ENCODE results near the gene NXF1. TPM values are rescaled to one million over a fixed set of nuclear protein-coding genes. Genes with fewer than 3 reads are reported as not detected.

The NXF1 gene
- total RNA-seq = 10 to 100 TPM; 27.2 to 47.1 (median 46.1) TPM

- Histone ChIP-seq H3K4me1 (peaks cover 24 to 28% of the 10 kb centered on the region in 2 donors), H3K4me3 (peak within 1 kb of the TSS; percentile 69 to 95 (median 78)), H3K9me3 (no peaks in the 10 kb centered on the region), H3K27ac (peak within 1 kb of the TSS; percentile 91 to 98 (median 94)), H3K36me3 (peaks cover 0 to 35% of the 10 kb centered on the region in 2 donors), H3K27me3 (no peaks in the 10 kb centered on the region)
- ATAC-seq (peak; percentile 77 to 79), DNase-seq (peak; percentile 91 to 95)
- peak; percentile 100 for TF ChIP-seq POLR2A (IDR thresholded peaks at IDR 0.05)
- TF ChIP-seq CTCF (IDR thresholded peaks at IDR 0.05 in 4 of 5, conservative IDR thresholded peaks at IDR 0.05 in 1 of 5) = peak in 4 of 5 experiments; percentile 23 to 41 (median 38)
- in situ Hi-C loops (cut with MboI; ENCODE audit: low sequenced_read_pairs in 4 of 4) (no loop called here), intact Hi-C loops (cut with DNase I; ENCODE audit: low total_unique reads) (loop anchor here (1.0 to 2.0 kb wide), 3 partner anchors 18 to 76 kb away; partner anchors contain the start of gene TMEM179B)
Measured at GRCh38 chr11:62805076-62805892, at the start of gene NXF1. Gene NXF1, minus strand, starts transcription at chr11:62805440. Its CDS starts 84 bp downstream, at chr11:62805356.

GRCh38 chr11:62854013-62854824 is 49.0 kb upstream of the NXF1 start:
- ATAC-seq = no peak
- H3K4me3 ChIP-seq = peak overlapping the region; percentile 70 to 90 (median 80)
- H3K9me3 ChIP-seq = no peaks in the 10 kb centered on the region
- intact Hi-C loops (cut with DNase I; ENCODE audit: low total_unique reads) (no loop called here), in situ Hi-C loops (cut with MboI; ENCODE audit: low sequenced_read_pairs in 4 of 4) (loop anchor here (25.0 kb wide), 1 partner anchor 467 kb away; no protein-coding TSS in a partner anchor)
- no peak for DNase-seq
- H3K27me3 ChIP-seq = no peaks in the 10 kb centered on the region
- H3K36me3 ChIP-seq = peaks cover 0 to 35% of the 10 kb centered on the region in 2 donors
- peak overlapping the region; percentile 84 to 88 (median 86) for H3K27ac ChIP-seq
- TF ChIP-seq POLR2A (IDR thresholded peaks at IDR 0.05) = no peak
- TF ChIP-seq CTCF (IDR thresholded peaks at IDR 0.05 in 4 of 5, conservative IDR thresholded peaks at IDR 0.05 in 1 of 5) = no peak
- peaks cover 20 to 21% of the 10 kb centered on the region in 2 donors for H3K4me1 ChIP-seq

- Histone ChIP-seq H3K4me3 (no peak overlapping the region), H3K9me3 (no peaks in the 10 kb centered on the region), H3K27me3 (no peaks in the 10 kb centered on the region), H3K27ac (peak overlapping the region; percentile 7 to 88 (median 85)), H3K4me1 (peaks cover 20 to 21% of the 10 kb centered on the region in 2 donors), H3K36me3 (peaks cover 0 to 35% of the 10 kb centered on the region in 2 donors)
- intact Hi-C loops (cut with DNase I; ENCODE audit: low total_unique reads) (no loop called here), in situ Hi-C loops (cut with MboI; ENCODE audit: low sequenced_read_pairs in 4 of 4) (loop anchor here (25.0 kb wide), 1 partner anchor 466 kb away; no protein-coding TSS in a partner anchor)
- TF ChIP-seq CTCF (IDR thresholded peaks at IDR 0.05 in 4 of 5, conservative IDR thresholded peaks at IDR 0.05 in 1 of 5) = no peak
- ATAC-seq (no peak), DNase-seq (no peak)
Measured at GRCh38 chr11:62853279-62853965, 48.2 kb upstream of the NXF1 start.

- H3K27ac ChIP-seq = peak overlapping the region in 1 of 4 donors; percentile 37
- H3K27me3 ChIP-seq = no peaks in the 10 kb centered on the region
- no peak overlapping the region for H3K4me3 ChIP-seq
- H3K4me1 ChIP-seq = peaks cover 20 to 21% of the 10 kb centered on the region in 2 donors
- peaks cover 0 to 35% of the 10 kb centered on the region in 2 donors for H3K36me3 ChIP-seq
- in situ Hi-C loops (cut with MboI; ENCODE audit: low sequenced_read_pairs in 4 of 4) (loop anchor here (25.0 kb wide), 1 partner anchor 465 kb away; no protein-coding TSS in a partner anchor), intact Hi-C loops (cut with DNase I; ENCODE audit: low total_unique reads) (no loop called here)
- TF ChIP-seq POLR2A (IDR thresholded peaks at IDR 0.05) = no peak
- TF ChIP-seq CTCF (IDR thresholded peaks at IDR 0.05 in 4 of 5, conservative IDR thresholded peaks at IDR 0.05 in 1 of 5) = no peak
- H3K9me3 ChIP-seq = no peaks in the 10 kb centered on the region
- no peak for DNase-seq
- no peak for ATAC-seq
Measured at GRCh38 chr11:62852523-62853188, 47.4 kb upstream of the NXF1 start.

Data from gastrocnemius medialis (tissue), 4 donors.